Measurements from ENCODE around the gene TSSK6.

Gene TSSK6

DNA sequence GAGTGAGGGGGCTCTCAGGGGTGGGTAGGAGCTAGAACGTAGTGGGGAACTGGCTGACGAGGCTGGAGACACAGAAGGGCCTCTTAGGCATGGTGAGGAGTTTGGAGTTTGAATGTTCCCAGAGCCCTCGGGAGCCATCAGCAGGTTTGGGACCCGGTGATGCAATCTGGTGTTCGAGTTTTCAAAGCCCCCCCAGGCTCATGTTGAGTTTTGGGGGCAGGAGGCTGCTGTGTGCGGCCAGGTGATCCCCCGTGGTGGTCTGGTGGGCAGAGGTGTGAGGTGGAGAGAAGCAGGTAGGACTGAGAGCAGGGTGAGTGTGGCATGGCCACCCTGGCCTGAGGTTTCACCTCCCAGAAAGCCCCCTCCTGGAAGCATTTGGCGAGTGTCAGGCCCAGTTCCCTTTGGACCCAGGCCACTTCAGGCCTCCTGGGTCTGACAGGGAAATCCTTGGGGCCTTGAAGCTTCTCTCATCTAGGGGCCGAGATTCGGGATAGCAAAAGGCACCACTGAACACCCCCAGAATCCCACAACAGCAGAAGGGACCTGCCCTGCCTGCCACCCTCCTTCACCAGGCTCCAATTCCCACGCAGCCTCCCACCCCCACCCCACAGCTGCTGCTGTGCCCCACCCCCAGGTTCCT lies 14.6 kb upstream of the TSSK6 start:
- DNase-seq: no peak

DNA sequence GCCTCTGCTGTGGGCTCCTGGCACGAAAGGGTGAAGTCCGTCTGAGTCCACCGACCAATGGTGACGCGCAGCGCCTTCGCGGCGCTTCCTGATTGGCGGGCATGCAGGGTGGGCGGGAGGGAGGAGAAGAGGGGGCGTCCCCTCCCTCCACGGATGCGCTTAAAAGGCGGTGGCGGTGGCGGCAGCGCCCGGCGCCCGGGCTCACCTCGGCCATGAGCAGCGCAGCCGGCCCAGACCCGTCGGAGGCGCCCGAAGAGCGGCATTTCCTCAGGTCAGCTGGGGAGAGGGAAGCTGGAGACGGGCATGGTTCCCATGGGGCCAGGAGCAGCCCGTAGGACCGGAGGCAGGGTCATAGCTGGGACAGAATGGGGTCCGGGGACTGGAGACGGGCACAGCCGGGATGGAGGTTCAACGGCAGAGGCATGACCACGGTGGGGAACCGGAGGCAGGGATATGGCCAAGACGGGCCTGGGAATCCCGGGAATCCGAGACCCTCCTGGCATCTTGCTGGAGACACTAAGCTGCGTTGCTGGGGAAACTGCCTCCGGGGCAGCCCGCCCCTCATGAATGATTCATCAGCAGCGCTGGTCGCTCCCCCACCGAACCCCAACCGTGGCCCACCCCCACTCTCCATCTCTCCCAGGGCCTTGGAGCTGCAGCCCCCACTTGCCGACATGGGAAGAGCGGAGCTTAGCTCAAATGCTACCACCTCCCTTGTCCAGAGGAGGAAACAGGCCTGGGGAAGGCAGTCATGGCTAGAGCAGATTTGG lies 13.6 kb upstream of the TSSK6 start, which contains the start of gene YJEFN3:
Gene YJEFN3, plus strand, starts transcription at position 191 of the 770 bp plus-strand sequence. Its CDS starts 22 bp downstream, at position 213.
- DNase-seq: no peak

DNA sequence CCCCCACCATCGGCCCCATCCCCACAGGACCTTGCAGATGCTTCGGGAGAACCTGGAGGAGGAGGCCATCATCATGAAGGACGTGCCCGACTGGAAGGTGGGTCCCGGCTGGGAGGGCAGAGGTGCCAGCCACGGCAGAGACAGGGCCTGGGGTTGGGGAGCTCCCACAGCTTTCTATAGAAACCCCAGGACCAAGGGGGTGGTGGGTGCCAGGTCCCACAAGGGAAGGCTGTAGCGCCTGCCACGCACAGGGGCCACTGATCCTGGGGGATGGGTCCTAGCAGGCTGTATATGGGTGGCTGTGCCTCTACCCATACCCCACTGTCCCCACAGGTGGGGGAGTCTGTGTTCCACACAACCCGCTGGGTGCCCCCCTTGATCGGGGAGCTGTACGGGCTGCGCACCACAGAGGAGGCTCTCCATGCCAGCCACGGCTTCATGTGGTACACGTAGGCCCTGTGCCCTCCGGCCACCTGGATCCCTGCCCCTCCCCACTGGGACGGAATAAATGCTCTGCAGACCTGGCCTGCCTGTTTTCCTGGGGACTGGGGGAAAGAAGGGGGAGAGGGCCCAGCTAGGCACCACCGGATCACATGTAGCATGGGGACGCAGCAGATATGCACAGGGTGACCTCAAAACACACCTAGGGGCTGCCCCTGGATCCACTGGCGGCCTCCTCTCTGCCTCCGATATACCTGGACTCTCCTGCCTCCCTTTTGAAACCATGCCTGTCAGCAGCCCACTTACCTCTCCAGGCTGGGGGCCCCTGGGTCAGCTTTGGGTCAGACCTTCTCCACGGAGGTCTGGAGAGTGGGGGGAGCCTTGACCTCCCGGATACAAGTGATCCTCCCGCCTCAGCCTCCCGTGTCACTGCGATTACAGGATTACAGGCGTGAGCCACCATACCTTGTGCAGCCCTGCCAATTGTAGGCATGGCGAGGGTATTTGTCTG lies 12.6 kb upstream of the TSSK6 start:
- DNase-seq: no peak

DNA sequence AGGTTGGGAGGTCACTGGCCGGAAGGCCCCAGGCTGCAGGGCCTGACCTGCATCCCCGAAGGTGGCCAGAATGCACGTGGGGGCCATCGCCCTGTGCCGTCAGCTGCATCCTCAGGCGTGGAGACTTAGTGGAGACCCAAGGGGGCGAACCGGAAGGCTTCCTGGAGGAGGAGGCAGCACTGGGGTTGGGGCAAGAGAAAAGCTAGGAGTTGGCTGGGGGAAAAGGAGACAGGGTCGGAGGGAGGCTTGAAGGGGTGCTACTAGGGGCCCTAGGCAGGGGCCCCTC lies 12.0 kb upstream of the TSSK6 start:
- DNase-seq: no peak

DNA sequence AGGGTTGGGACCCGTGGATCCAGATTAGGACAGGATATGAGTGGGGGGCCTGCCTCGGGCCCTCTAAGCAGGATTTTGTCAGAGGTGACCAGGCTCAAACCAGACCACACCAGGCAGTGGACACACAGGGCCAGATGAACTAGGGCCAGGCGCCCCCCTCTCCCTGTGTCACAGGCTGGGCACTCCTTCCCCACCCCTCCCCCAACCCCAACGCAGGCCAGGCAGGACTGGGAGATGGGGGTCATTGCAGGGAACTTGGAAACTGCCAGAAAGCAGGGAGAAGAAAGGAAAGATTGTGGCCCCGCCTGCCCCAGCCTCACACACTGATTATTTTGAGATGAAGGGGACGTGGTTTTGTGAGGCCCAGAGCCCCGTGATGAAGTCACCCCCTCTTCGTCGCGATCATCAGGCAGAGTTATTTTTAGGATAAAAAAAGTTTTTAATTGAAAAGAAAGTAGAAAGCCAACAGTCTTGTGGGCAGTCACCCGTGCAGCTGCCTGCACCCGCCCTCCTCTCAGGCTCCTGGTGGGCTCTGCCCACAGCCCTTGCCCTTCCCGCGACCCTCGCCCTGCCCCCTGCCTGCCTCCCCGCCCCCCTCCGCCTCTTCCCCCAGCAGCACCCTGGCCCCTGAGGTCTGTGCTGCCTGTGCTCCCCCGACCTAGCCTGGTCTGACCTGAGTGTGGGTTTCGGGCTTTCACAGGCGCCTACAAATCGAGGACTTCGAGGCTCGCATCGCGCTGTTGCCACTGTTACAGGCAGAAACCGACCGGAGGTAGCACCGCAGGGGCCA lies 11.4 kb upstream of the TSSK6 start:
- DNase-seq: no peak

DNA sequence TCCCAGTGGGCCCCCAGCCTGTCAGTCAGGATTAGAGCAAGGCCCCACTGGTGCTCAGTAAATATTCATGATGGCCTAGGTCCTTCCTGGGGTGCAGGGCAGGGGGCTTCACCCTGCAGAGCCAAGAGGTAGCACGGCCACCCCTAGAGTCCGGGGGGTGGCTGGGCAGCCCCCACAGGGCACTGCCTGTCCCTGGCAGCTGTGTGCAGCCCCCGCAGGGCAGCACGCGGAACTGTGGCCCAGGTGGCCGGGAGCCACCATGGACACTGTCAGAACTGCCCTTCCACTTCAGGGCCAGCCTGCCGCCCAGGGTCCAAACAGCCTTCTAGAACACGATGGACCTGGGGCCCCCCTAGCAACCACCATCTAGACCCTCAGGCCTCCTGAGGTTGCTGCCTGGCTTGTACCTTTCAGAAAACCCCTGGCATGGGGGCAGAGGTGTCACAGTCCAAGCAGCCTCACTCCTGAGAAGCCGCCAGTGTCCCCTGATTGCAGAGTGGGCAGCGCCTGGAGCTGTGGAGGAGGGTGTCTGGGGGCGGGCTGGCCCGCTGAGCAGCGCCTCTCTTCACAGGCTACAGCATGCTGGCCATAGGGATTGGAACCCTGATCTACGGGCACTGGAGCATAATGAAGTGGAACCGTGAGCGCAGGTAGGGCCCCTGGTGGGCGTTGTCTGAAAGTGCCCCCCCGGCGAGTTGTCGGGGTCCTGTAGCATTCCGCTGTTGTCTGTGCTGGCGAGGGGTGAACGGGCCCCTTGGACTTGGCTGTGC lies 10.4 kb upstream of the TSSK6 start:
- no peak for DNase-seq

DNA sequence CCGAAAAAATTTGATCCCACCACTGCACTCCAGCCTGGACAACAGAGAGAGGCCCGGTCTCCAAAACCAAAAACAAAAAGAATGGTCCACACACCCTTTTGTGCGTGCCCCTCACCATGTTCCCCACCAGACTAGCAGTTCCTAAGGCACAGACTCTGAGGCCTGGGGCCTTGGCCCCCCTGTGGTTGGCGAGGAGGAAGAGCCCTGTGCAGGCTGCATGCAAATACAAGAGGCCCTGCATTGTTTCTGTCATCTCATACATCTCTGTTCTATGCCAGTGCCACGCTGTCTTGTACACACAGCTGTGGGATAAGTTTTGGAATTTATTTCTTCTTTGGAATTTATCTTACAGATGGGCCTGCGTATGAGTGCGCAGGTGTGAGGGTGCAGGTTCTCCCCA lies 8.7 kb upstream of the TSSK6 start:
- no peak for DNase-seq

DNA sequence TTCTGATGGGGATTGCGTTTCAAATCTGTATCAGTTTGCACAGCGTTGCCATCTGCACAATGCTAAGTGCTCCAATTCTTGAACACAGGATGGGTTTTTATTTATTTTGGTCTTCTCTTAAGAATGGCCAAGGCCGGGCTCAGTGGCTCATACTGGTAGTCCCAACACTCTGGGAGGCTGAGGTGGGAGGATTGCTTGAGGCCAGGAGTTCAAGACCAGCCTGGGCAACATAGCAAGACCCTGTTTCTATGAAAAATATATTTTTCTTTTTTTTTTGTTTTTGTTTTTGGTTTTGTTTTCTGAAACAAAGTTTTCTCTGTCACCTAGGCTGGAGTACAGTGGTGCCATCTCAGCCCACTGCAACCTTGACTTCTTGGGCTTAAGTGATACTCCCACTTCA lies 7.8 kb upstream of the TSSK6 start:
- DNase-seq: no peak

DNA sequence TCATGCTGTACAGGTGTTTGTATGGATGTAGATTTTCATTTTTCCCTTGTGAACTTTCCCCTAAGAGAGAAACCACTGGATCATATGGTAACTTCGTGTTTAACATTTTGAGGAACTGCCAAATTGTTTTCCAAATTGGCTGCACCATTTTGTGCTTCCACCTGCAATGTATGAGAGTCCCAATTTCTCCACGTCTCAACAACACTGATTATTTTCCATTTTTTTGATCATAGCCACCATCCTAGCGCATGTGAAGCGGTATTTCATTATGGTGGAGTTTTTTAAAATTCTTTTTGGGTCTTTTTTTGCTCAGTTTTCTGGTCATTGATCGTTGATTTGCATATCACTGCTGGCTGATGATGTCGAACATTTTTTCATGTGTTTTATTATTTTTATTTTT lies 5.6 kb upstream of the TSSK6 start:
- DNase-seq: no peak

DNA sequence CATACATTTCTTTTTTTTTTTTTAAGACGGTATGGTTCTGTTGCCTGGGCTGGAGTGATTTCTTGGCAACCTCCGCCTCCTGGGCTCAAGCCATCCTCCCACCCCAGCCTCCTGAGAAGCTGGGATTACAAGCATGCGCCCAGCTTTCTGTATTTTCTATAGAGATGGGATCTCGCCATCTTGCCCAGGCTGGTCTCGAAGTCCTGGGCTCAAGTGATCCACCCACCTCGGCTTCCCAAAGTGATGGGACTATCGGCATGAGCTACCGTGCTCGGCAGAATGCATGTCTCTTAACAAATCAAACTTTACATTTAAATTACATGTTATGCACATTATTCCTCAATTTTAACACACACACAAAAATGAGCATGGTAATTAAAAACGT lies 1.9 kb upstream of the TSSK6 start:
- no peak for DNase-seq

DNA sequence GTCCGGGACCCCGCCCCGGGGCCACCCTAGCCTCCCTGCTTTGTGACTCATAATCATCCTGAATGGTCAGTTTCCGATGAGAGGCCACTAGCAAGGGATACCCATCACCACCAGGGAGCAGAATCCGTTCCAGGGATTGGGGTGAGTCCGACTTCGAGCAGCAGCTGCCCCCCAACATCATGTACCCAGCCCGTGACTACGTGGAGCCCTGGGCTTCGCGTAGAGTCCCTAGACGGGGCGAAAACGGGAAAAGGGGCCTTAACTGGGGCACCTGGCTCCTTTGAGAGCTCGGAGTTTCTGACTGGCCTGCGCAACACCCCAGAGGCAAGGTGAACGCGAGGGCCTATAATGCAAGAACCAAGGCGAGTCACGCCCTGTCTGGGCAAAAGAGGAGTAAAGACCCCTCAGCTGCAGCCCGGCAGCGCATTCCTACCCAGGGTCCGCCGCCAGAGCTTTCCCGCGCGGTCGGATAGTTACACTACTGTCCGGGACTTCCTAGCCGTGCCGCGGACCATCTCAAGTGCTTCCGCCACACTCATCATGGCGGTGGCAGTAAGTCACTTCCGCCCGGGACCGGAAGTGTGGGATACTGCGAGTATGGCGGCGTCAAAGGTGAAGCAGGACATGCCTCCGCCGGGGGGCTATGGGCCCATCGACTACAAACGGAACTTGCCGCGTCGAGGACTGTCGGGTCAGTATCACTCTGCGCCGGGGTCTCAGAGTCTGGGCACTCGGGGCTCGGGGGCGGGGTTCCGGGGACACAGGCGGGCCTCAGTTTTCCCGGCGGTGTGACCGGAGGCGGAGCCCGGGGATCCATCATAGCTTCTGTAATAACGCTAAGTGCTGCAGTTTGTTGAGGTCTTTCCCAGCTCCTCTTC lies 533 bp upstream of the TSSK6 start, which contains the start of gene NDUFA13:
Gene NDUFA13, plus strand, starts transcription at position 584 of the 878 bp plus-strand sequence. Its CDS starts 14 bp downstream, at position 598.
- DNase-seq: peak; percentile 92

DNA sequence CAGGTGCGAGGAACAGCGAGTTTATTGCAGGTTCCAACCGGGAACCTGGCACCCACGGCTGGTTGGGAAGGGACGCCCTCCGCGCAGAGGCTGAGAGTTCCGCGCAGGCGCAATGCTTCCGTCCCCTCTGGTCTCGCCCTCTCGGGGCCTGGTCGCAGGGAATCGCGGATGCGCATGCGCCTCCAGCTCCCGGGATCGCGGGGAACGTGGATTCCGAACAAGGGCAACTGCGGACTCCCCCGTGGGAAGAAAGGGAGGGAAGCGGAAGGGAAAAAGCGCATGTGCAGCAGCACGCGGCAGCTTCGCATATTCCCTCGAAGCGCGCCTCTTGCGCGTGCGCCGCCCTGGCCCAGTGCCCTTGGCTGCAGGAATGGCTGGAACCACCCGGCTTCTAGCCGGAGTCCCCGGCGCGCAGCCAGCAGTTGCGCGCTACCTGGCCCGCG lies 1.1 kb downstream of the TSSK6 start:
- no peak for DNase-seq

DNA sequence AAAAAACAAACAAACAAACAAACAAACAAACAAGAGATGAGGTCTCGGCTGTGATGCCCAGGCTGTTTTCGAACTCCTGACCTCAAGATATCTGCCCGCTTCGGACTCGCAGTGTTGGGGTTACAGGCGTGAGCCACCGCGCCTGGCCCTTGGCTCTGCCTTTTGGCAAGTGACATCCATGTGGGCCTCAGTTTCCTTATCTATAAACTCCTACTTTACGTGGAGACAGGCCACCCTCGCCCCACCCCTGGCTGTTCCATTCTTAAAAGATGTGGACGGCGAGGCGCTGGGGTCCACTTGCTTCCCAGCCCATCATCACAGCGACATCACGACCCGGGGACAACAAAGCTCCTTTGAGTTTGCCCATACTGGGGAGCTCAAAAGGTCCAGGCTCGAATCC lies 1.7 kb downstream of the TSSK6 start:
- DNase-seq: no peak

DNA sequence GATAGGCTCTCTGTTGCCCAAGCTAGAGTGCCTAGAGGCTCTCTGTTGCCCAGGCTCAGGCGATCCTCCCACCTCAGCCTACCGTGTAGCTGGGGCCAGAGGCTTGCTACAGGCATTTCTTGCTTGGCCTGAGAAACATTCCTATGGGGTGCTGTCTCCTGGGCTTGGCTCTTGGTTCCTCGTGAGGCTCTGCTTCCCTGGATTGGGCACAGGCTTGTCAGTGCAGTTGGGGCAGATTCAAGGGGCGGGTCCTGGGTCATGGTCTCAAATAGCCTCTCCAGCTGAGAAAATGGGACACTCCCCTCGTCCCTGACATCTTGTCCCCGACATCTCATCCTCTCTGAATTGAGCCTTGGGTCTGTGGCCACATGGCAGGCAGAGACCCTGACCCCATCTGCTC lies 4.9 kb downstream of the TSSK6 start:
- no peak for DNase-seq

DNA sequence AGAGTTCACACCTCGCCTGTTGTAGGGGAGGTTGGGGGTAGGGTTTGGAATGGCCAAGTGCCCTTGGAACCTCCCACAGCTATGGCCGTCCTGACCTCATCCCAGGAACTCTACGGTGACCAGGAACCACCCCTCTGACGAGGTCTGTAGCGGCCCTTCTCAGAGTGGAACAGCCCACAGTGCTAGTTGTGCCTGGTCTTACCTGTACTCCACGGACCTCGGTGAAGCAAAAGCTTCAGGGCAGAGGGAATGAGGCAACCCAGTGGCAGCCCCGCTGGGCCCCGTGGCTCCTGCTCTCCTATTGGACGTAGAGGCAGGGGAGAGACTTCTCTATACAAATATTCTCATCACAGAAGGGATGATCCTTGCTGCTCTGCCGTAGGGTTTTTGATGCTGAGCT lies 7.1 kb downstream of the TSSK6 start:
- DNase-seq: no peak

DNA sequence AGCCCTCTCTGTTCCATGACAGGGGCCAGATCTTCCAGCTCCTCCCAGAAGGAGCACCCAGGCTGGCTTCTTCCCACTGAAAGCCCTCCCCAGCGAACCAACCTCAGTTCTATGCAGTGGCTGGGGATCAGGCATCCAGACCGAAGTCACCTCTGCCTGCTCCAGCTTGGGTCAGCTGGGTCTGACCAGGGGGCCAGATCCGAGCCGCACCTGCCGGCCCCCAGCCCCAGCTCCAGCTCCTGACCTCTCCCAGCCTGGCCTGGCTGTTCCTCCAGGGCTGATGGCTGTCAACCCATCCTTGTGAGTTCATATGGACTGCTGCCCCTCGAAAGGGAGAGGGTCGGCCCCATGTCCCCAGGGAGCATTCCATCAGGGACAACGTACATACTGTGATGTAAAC lies 8.0 kb downstream of the TSSK6 start:
- DNase-seq: no peak

DNA sequence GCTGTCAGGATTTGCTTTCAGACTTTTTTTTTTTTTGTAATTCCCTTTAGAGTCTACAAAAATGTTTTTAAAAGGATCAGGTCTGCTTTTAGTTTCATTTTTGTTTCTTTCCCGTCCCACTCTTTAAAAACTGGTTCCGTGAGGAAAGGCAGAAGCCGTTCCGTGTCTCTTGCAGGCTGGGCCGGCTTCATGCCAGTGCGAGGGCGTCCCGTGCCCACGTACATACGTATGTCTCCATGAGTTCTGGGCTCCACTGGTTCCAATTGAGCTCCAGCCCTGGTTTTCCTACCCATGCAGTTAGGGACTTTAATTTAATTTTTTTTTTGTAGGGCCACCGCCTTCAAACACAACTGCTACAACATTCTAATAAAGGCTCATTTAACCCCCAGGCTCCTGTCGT lies 8.8 kb downstream of the TSSK6 start:
- DNase-seq: no peak

DNA sequence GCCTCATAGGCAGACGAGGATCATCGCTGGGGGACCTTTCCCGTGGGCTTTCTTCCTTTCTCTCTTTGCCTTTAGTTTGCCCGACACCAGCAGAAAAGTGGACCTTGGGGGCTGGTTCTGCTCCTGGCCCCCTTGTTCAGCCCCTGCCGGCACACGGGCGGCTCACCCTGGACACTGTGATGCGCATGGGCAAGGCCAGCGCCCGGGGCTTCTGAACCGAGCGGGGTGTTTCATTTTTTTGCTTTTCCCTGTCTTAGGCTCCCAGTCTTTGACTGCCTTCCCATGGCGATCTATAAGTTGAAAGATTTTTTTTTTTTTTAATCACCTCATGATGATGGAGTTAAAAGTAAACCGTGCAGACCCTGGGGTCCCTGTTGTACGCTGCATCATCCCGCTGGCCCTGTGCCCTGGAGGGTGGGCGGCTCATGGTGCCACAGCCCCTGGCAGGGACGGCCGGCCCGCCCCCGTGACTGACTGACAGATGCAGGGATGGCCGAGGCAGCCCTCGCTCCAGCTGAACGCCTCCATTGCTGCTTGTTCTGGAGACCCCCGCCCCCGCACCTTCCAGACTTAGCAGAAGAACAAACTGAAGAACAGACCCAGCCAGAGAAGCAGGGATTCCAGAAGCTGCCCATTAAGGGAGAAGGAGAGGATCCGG lies 9.6 kb downstream of the TSSK6 start:
- no peak for DNase-seq

DNA sequence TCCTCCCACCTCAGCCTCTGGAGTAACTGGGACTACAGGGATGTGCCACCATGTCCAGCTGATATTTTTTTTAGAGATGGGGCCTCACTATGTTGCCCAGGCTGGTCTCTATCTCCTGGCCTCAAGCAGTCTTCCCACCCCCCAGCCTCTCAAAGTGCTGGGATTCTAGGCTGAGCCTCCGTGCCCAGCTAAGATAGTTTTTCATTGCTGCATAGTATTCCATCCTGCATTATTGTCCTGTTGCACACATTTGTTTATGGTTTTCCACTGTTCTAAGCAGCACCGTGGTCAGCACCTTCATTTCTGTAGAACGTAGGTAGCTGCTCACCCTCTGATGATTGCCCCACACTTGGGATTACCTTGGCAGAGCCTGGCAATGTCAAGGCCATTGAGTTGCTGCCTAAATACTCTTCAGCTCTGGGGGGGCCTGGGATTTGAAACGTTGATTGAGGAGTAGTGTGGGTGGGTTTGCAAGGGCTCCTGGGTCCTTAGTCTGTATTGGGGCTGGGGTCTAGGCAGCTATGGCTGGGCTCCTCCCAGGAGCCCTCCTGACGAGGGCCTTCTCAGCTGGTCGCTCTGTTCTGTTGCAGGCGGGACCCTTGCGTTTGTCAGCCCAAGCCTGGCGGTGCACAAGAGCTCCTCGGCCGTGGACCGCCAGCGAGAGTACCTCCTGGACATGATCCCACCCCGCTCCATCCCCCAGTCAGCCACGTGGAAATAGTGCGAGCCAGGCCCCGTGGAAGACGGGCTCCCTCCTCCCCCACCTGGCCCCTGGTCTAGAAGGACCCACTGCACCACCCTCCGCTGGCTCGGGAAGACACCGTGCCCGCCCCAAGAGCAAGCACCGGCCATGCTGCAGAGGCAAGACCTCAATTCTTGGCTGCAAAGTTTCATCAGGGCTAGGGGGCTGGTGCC lies 10.3 kb downstream of the TSSK6 start:
- DNase-seq: no peak
